ENCODE measurements around the gene PDGFD. TPM values are rescaled to one million over a fixed set of nuclear protein-coding genes. Genes with fewer than 3 reads are reported as not detected.

PDGFD gene
- total RNA-seq, 1 donor from 2014 or later, result 21.9 TPM

GRCh38 chr11:104154296-104154695 lies 9.7 kb downstream of the PDGFD start:
- TF ChIP-seq, protein P1, sequence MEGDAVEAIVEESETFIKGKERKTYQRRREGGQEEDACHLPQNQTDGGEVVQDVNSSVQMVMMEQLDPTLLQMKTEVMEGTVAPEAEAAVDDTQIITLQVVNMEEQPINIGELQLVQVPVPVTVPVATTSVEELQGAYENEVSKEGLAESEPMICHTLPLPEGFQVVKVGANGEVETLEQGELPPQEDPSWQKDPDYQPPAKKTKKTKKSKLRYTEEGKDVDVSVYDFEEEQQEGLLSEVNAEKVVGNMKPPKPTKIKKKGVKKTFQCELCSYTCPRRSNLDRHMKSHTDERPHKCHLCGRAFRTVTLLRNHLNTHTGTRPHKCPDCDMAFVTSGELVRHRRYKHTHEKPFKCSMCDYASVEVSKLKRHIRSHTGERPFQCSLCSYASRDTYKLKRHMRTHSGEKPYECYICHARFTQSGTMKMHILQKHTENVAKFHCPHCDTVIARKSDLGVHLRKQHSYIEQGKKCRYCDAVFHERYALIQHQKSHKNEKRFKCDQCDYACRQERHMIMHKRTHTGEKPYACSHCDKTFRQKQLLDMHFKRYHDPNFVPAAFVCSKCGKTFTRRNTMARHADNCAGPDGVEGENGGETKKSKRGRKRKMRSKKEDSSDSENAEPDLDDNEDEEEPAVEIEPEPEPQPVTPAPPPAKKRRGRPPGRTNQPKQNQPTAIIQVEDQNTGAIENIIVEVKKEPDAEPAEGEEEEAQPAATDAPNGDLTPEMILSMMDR (IDR thresholded peaks at IDR 0.05), result no peak
- no peak for TF ChIP-seq POLR2AphosphoS5 (IDR thresholded peaks at IDR 0.05; ENCODE audit: insufficient read depth in 1 of 2, low read depth in 1 of 2)
- no peak for TF ChIP-seq POLR2A (IDR thresholded peaks at IDR 0.05)
- Histone ChIP-seq H3K9me3 (no peaks in the 10 kb centered on the region), H3K4me1 (peaks cover 8% of the 10 kb centered on the region), H3K4me3 (no peak overlapping the region), H3K27ac (no peak overlapping the region), H3K36me3 (no peaks in the 10 kb centered on the region), H3K27me3 (no peaks in the 10 kb centered on the region)
- intact Hi-C loops (cut with DNase I), result no loop called here
- DNase-seq (ENCODE audit: extremely low spot score in 2 of 2), result no peak

- intact Hi-C loops (cut with DNase I), result no loop called here
Observed at GRCh38 chr11:104152941-104153505, 10.9 kb downstream of the PDGFD start.

GRCh38 chr11:104151404-104152204 lies 12.3 kb downstream of the PDGFD start:
- no peaks in the 10 kb centered on the region for H3K36me3 ChIP-seq
- no peaks in the 10 kb centered on the region for H3K27me3 ChIP-seq
- no peak overlapping the region for H3K27ac ChIP-seq
- intact Hi-C loops (cut with DNase I), result no loop called here
- H3K9me3 ChIP-seq, result no peaks in the 10 kb centered on the region
- DNase-seq (ENCODE audit: extremely low spot score in 2 of 2), result no peak
- peaks cover 14% of the 10 kb centered on the region for H3K4me1 ChIP-seq
- H3K4me3 ChIP-seq, result no peak overlapping the region
- TF ChIP-seq POLR2A (IDR thresholded peaks at IDR 0.05) (no peak), POLR2AphosphoS5 (IDR thresholded peaks at IDR 0.05; ENCODE audit: insufficient read depth in 1 of 2, low read depth in 1 of 2) (no peak)
- TF ChIP-seq, protein P1 (IDR thresholded peaks at IDR 0.05), result no peak

More at GRCh38 chr11:104152941-104153505, 10.9 kb downstream of the PDGFD start:
- no peak for DNase-seq (ENCODE audit: extremely low spot score in 2 of 2)
- Histone ChIP-seq H3K27me3 (no peaks in the 10 kb centered on the region), H3K4me3 (no peak overlapping the region), H3K27ac (no peak overlapping the region), H3K36me3 (no peaks in the 10 kb centered on the region), H3K9me3 (no peaks in the 10 kb centered on the region), H3K4me1 (peaks cover 10% of the 10 kb centered on the region)
- TF ChIP-seq POLR2AphosphoS5 (IDR thresholded peaks at IDR 0.05; ENCODE audit: insufficient read depth in 1 of 2, low read depth in 1 of 2), result no peak
- TF ChIP-seq, protein P1 (IDR thresholded peaks at IDR 0.05), result no peak
- no peak for TF ChIP-seq POLR2A (IDR thresholded peaks at IDR 0.05)

DNA sequence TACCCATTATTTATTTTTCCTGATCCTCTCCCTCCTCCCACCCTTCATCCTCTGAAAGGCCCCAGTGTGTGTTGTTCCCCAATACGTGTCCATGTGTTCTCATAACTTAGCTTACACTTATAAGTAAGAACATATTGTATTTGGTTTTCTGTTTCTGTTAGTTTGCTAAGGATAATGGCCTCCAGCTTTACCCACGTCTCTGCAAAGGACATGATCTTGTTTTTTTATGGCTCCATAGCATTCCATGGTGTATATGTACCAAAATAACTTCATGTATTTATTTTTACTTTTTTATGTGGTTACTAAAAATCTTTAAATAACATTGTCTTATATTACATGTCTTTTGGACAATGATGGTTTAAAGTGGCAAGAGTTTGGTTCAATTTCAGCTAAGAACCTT lies 15.2 kb downstream of the PDGFD start:
- H3K27ac ChIP-seq, result no peak overlapping the region
- no peaks in the 10 kb centered on the region for H3K27me3 ChIP-seq
- no peak for TF ChIP-seq POLR2AphosphoS5 (IDR thresholded peaks at IDR 0.05; ENCODE audit: insufficient read depth in 1 of 2, low read depth in 1 of 2)
- TF ChIP-seq POLR2A (IDR thresholded peaks at IDR 0.05), result no peak
- TF ChIP-seq, protein P1 (IDR thresholded peaks at IDR 0.05), result no peak
- peaks cover 14% of the 10 kb centered on the region for H3K4me1 ChIP-seq
- no peaks in the 10 kb centered on the region for H3K9me3 ChIP-seq
- DNase-seq (ENCODE audit: extremely low spot score in 2 of 2), result no peak
- intact Hi-C loops (cut with DNase I), result no loop called here
- H3K36me3 ChIP-seq, result no peaks in the 10 kb centered on the region
- H3K4me3 ChIP-seq, result no peak overlapping the region

- Histone ChIP-seq H3K36me3 (no peaks in the 10 kb centered on the region), H3K4me3 (no peak overlapping the region), H3K9me3 (no peaks in the 10 kb centered on the region), H3K27ac (no peak overlapping the region), H3K4me1 (peaks cover 10% of the 10 kb centered on the region), H3K27me3 (no peaks in the 10 kb centered on the region)
- intact Hi-C loops (cut with DNase I), result no loop called here
- DNase-seq (ENCODE audit: extremely low spot score in 2 of 2), result no peak
- TF ChIP-seq POLR2AphosphoS5 (IDR thresholded peaks at IDR 0.05; ENCODE audit: insufficient read depth in 1 of 2, low read depth in 1 of 2), result no peak
- no peak for TF ChIP-seq POLR2A (IDR thresholded peaks at IDR 0.05)
- TF ChIP-seq, protein P1 (IDR thresholded peaks at IDR 0.05), result no peak
Observed at GRCh38 chr11:104148074-104148473, 15.9 kb downstream of the PDGFD start.
